H9 (cell line): ENCODE data around the gene PLB1. TPM values are rescaled to one million over a fixed set of nuclear protein-coding genes. Genes with fewer than 3 reads are reported as not detected.

Experiments used
- DNase-seq: peaks from one replicate; pipeline ENCODE4 v3.0.0-alpha.2; 2017
- H2AFZ ChIP-seq: one replicate; pipeline ENCODE4 v1.6.1; 2013; ENCODE audit warnings: mild to moderate bottlenecking, low read length, control low read depth, moderate library complexity
- H2AK5ac ChIP-seq: 2 replicates; pipeline ENCODE4 v1.6.1; 2013; ENCODE audit warnings: low read length, control low read depth, mixed read lengths; ENCODE audit not compliant: insufficient read length
- H2BK120ac ChIP-seq: one replicate; pipeline ENCODE4 v1.6.1; 2013; ENCODE audit warnings: low read depth, mild to moderate bottlenecking, low read length, control low read depth, inconsistent platforms; ENCODE audit not compliant: poor library complexity, severe bottlenecking
- H2BK12ac ChIP-seq: 2 replicates; pipeline ENCODE4 v1.6.1; 2013; ENCODE audit warnings: low read length, control low read depth, mixed read lengths, low read depth; ENCODE audit not compliant: insufficient read length
- H2BK15ac ChIP-seq: 2 replicates; pipeline ENCODE4 v1.6.1; 2013; ENCODE audit warnings: low read depth, low read length, control low read depth
- H2BK20ac ChIP-seq: one replicate; pipeline ENCODE4 v1.6.1; 2013; ENCODE audit warnings: low read depth, mild to moderate bottlenecking, low read length, control low read depth, inconsistent platforms; ENCODE audit not compliant: poor library complexity, severe bottlenecking
- H2BK5ac ChIP-seq: 2 replicates; pipeline ENCODE4 v1.6.1; 2013; ENCODE audit warnings: low read length, control low read depth, mixed read lengths; ENCODE audit not compliant: insufficient read length
- H3K14ac ChIP-seq: 2 replicates; pipeline ENCODE4 v1.6.1; 2013; ENCODE audit warnings: low read length, control low read depth; ENCODE audit not compliant: insufficient read depth
- H3K18ac ChIP-seq: 2 replicates; pipeline ENCODE4 v1.6.1; 2013; ENCODE audit warnings: low read depth, mild to moderate bottlenecking, mixed read lengths, low read length, control low read depth; ENCODE audit not compliant: insufficient read length
- H3K23ac ChIP-seq: 2 replicates; pipeline ENCODE4 v1.6.1; 2013; ENCODE audit warnings: low read length, control low read depth, mixed read lengths, low read depth; ENCODE audit not compliant: insufficient read length
- H3K23me2 ChIP-seq: 2 replicates; pipeline ENCODE4 v1.6.1; 2013; ENCODE audit warnings: low read depth, mild to moderate bottlenecking, mixed read lengths, low read length, control low read depth; ENCODE audit not compliant: insufficient read length, poor library complexity, severe bottlenecking
- H3K27ac ChIP-seq: 2 replicates; pipeline ENCODE4 v1.5.1; 2013; ENCODE audit warnings: low read length, control low read depth, mixed read lengths, low read depth; ENCODE audit not compliant: insufficient read length
- H3K27me3 ChIP-seq: 2 replicates; pipeline ENCODE4 v1.6.1; 2013; ENCODE audit warnings: low read length, control low read depth, inconsistent platforms; ENCODE audit not compliant: insufficient read depth
- H3K4ac ChIP-seq: 2 replicates; pipeline ENCODE4 v1.6.1; 2013; ENCODE audit warnings: low read depth, mild to moderate bottlenecking, control low read depth, inconsistent platforms, low read length, moderate library complexity
- H3K4me1 ChIP-seq: 2 replicates; pipeline ENCODE4 v1.6.1; 2013; ENCODE audit warnings: low read length, control low read depth, inconsistent platforms; ENCODE audit not compliant: insufficient read depth
- H3K4me2 ChIP-seq: 2 replicates; pipeline ENCODE4 v1.6.1; 2013; ENCODE audit warnings: low read length, control low read depth, mixed read lengths; ENCODE audit not compliant: insufficient read length, insufficient read depth
- H3K56ac ChIP-seq: 2 replicates; pipeline ENCODE4 v1.6.1; 2013; ENCODE audit warnings: low read depth, mild to moderate bottlenecking, mixed read lengths, low read length, control low read depth; ENCODE audit not compliant: insufficient read length
- H3K79me1 ChIP-seq: 2 replicates; pipeline ENCODE4 v1.6.1; 2013; ENCODE audit warnings: low read depth, mild to moderate bottlenecking, moderate library complexity, low read length, control low read depth, inconsistent platforms; ENCODE audit not compliant: insufficient read depth, poor library complexity, severe bottlenecking
- H3K79me2 ChIP-seq: 2 replicates; pipeline ENCODE4 v1.6.1; 2013; ENCODE audit warnings: low read length, control low read depth, inconsistent platforms; ENCODE audit not compliant: insufficient read depth
- H3K9ac ChIP-seq: 2 replicates; pipeline ENCODE4 v1.6.1; 2013; ENCODE audit warnings: low read length, control low read depth, mixed read lengths; ENCODE audit not compliant: insufficient read length; ENCODE audit errors: extremely low read depth
- H3K9me3 ChIP-seq: one replicate; pipeline ENCODE4 v1.6.1; 2013; ENCODE audit warnings: low read depth, low read length, inconsistent platforms; ENCODE audit not compliant: control insufficient read depth
- H3T11ph ChIP-seq: one replicate; pipeline ENCODE4 v1.6.1; 2013; ENCODE audit warnings: mild to moderate bottlenecking, low read length, control low read depth, inconsistent platforms
- H4K20me1 ChIP-seq: one replicate; pipeline ENCODE4 v1.6.1; 2013; ENCODE audit not compliant: control insufficient read depth, insufficient read length, insufficient read depth
- H4K5ac ChIP-seq: 2 replicates; pipeline ENCODE4 v1.6.1; 2013; ENCODE audit warnings: low read depth, mild to moderate bottlenecking, mixed read lengths, low read length, control low read depth; ENCODE audit not compliant: insufficient read length
- H4K8ac ChIP-seq: replicated peaks from 2 replicates; pipeline ENCODE4 v1.6.1; 2013; ENCODE audit warnings: low read length, control low read depth, mixed read lengths, low read depth; ENCODE audit not compliant: insufficient read length
- H4K91ac ChIP-seq: 2 replicates; pipeline ENCODE4 v1.6.1; 2013; ENCODE audit warnings: low read depth, mild to moderate bottlenecking, moderate library complexity, mixed read lengths, low read length, control low read depth; ENCODE audit not compliant: insufficient read length
- H3K27ac Mint-ChIP-seq, 3 experiments: 2 replicates in 2 of 3; 3 replicates in 1 of 3; pipeline ENCODE4 v1.8.0; 2020 to 2021; ENCODE audit warnings: mixed read lengths in 3 of 3, mild to moderate bottlenecking in 1 of 3, moderate library complexity in 1 of 3
- H3K27me3 Mint-ChIP-seq: 2 replicates; pipeline ENCODE4 v1.8.0; 2021; ENCODE audit warnings: low read depth, mild to moderate bottlenecking, moderate library complexity, mixed read lengths
- H3K36me3 Mint-ChIP-seq, 3 experiments: 2 replicates in 2 of 3; 3 replicates in 1 of 3; pipeline ENCODE4 v1.8.0; 2020 to 2021; ENCODE audit warnings: low read depth in 3 of 3, mixed read lengths in 3 of 3; ENCODE audit not compliant: insufficient read depth in 1 of 3
- H3K4me1 Mint-ChIP-seq, 2 experiments: 2 replicates each; pipeline ENCODE4 v1.8.0; 2020; ENCODE audit warnings: mixed read lengths in 2 of 2
- H3K4me3 Mint-ChIP-seq, 2 experiments: 2 replicates in 1 of 2; 3 replicates in 1 of 2; pipeline ENCODE4 v1.8.0; 2020 to 2021; ENCODE audit warnings: mild to moderate bottlenecking in 2 of 2, mixed read lengths in 2 of 2, moderate library complexity in 1 of 2
- H3K9me3 Mint-ChIP-seq, 2 experiments: 2 replicates in 1 of 2; 3 replicates in 1 of 2; pipeline ENCODE4 v1.8.0; 2020; ENCODE audit warnings: mild to moderate bottlenecking in 2 of 2, mixed read lengths in 2 of 2, moderate library complexity in 1 of 2
- CTCF ChIP-seq: fragments of 200-600 bp; sonication (generic); conservative IDR thresholded peaks from 3 replicates; pipeline ENCODE4 v1.8.0; 2021; ENCODE audit warnings: antibody characterized with exemption, mild to moderate bottlenecking
- WGBS: extraction: QIAGEN DNeasy Blood & Tissue Kit; methylation state at CpG from one replicate; pipeline ENCODE4 v1.1.7; 2013; ENCODE audit warnings: missing lambda C conversion rate, low lambda C conversion rate, mixed read lengths; ENCODE audit not compliant: insufficient read length; ENCODE audit errors: extremely low coverage; 5-methylcytosine and 5-hydroxymethylcytosine counted together
- total RNA-seq: library from RNA; stranded (reverse); gene quantifications from 2 replicates; pipeline ENCODE4 v1.2.1, GENCODE V29; 2021

PLB1 gene
- total RNA-seq, 1 experiment from 2014 or later: not detected

- H2BK5ac ChIP-seq: no peak overlapping the region
- H3K23ac ChIP-seq: no peak overlapping the region
- no peak overlapping the region for H3T11ph ChIP-seq
- H3K4me1 Mint-ChIP-seq: peaks cover 0 to 4% of the 10 kb centered on the region in 2 experiments; a peak in 1 of 4 replicates
- no peak overlapping the region for H2AFZ ChIP-seq
- no peak overlapping the region for H3K4me3 Mint-ChIP-seq
- H2BK120ac ChIP-seq: no peak overlapping the region
- no peak overlapping the region for H2BK20ac ChIP-seq
- H2BK12ac ChIP-seq: no peak overlapping the region
- H3K79me1 ChIP-seq: no peaks in the 10 kb centered on the region
- H3K4me1 ChIP-seq: no peaks in the 10 kb centered on the region
- no peak overlapping the region for H2BK15ac ChIP-seq
- no peak overlapping the region for H4K8ac ChIP-seq
- no peak overlapping the region for H3K4ac ChIP-seq
- H3K9me3 Mint-ChIP-seq: peaks cover 0 to 4% of the 10 kb centered on the region in 2 experiments; a peak in 2 of 5 replicates
- peaks cover 15% of the 10 kb centered on the region for H3K27me3 Mint-ChIP-seq
- WGBS: no CpG with 5 or more reads among the region's 4 CpGs
- no peak overlapping the region for H3K4me2 ChIP-seq
- H3K27ac ChIP-seq: no peak overlapping the region
- no peak overlapping the region for H3K9ac ChIP-seq
- H4K20me1 ChIP-seq: no peaks in the 10 kb centered on the region
- H3K9me3 ChIP-seq: no peaks in the 10 kb centered on the region
- no peak overlapping the region for H3K18ac ChIP-seq
- peaks cover 0 to 2% (median 0%) of the 10 kb centered on the region in 3 experiments; a peak in 2 of 7 replicates for H3K36me3 Mint-ChIP-seq
- H4K5ac ChIP-seq: no peak overlapping the region
- H3K56ac ChIP-seq: no peak overlapping the region
- peak overlapping the region in 1 of 3 experiments; percentile 53; a peak in 1 of 7 replicates for H3K27ac Mint-ChIP-seq
- H3K23me2 ChIP-seq: no peaks in the 10 kb centered on the region
- DNase-seq: no peak
- no peaks in the 10 kb centered on the region for H3K27me3 ChIP-seq
- H3K79me2 ChIP-seq: no peaks in the 10 kb centered on the region
- H2AK5ac ChIP-seq: no peak overlapping the region
- TF ChIP-seq CTCF: no peak
- no peak overlapping the region for H4K91ac ChIP-seq
- no peak overlapping the region for H3K14ac ChIP-seq
Observed at GRCh38 chr2:28470759-28471158, 25.1 kb upstream of the PLB1 start.
